Calu3 (cell line): Measurements from ENCODE around the gene LINC00632. TPM values are rescaled to one million over a fixed set of nuclear protein-coding genes. Genes with fewer than 3 reads are reported as not detected.

Experiments used
- BruUV-seq: library from RNA; stranded (reverse); fragments of 400-500 nt; replicated peaks from 2 replicates; lab custom pipeline; 2021; lab: Mats Ljungman, UMichigan
- CTCF ChIA-PET: fragments of 300-600 bp; sonication (Branson Sonifier 250); formaldehyde crosslinking; loops from one replicate; lab custom pipeline; 2022; ENCODE audit warnings: antibody characterized with exemption; lab: Charles Lee
- DNase-seq: peaks from one replicate; pipeline ENCODE4 v3.0.0; 2022
- H3K27ac Mint-ChIP-seq: one replicate; pipeline ENCODE4 v1.8.0; 2022; ENCODE audit warnings: mixed read lengths; ENCODE audit not compliant: unreplicated experiment
- H3K27me3 Mint-ChIP-seq: one replicate; pipeline ENCODE4 v1.8.0; 2022; ENCODE audit warnings: mixed read lengths; ENCODE audit not compliant: unreplicated experiment
- H3K36me3 Mint-ChIP-seq: one replicate; pipeline ENCODE4 v1.8.0; 2022; ENCODE audit warnings: mild to moderate bottlenecking, moderate library complexity, mixed read lengths; ENCODE audit not compliant: insufficient read depth, unreplicated experiment
- H3K4me1 Mint-ChIP-seq: one replicate; pipeline ENCODE4 v1.8.0; 2022; ENCODE audit warnings: mild to moderate bottlenecking, low read depth, mixed read lengths; ENCODE audit not compliant: unreplicated experiment
- H3K4me3 Mint-ChIP-seq: one replicate; pipeline ENCODE4 v1.8.0; 2022; ENCODE audit warnings: mild to moderate bottlenecking, low read depth, moderate library complexity, mixed read lengths; ENCODE audit not compliant: unreplicated experiment
- H3K9me3 Mint-ChIP-seq: one replicate; pipeline ENCODE4 v1.8.0; 2022; ENCODE audit warnings: low read depth, mixed read lengths; ENCODE audit not compliant: unreplicated experiment
- CTCF ChIP-seq: fragments of 200-600 bp; IDR thresholded peaks from one replicate; pipeline ENCODE4 v1.8.0; 2022; ENCODE audit warnings: antibody characterized with exemption; ENCODE audit not compliant: unreplicated experiment
- intact Hi-C: fragments of 100-400 bp; cut with micrococcal nuclease; formaldehyde crosslinking; loops from one replicate; pipeline ENCODE4 v1.10.0; 2022; ENCODE audit not compliant: unreplicated experiment
- total RNA-seq: library from RNA; stranded (reverse); gene quantifications from 2 replicates; pipeline ENCODE4 v1.2.3, GENCODE V29; 2022

LINC00632 gene
- total RNA-seq, 1 experiment from 2014 or later = not detected

GRCh38 chrX:140775211-140775610 is 65.7 kb downstream of the LINC00632 start:
- no peak for DNase-seq
- no peaks in the 10 kb centered on the region for H3K27me3 Mint-ChIP-seq
- TF ChIP-seq CTCF = no peak
- H3K27ac Mint-ChIP-seq = no peak overlapping the region
- H3K4me1 Mint-ChIP-seq = no peaks in the 10 kb centered on the region
- H3K4me3 Mint-ChIP-seq = no peak overlapping the region
- peaks cover 8% of the 10 kb centered on the region for H3K9me3 Mint-ChIP-seq
- H3K36me3 Mint-ChIP-seq = no peaks in the 10 kb centered on the region
- CTCF ChIA-PET = no interaction called here
- BruUV-seq = no TSS peak
- intact Hi-C loops = no loop called here

GRCh38 chrX:140776320-140776719 is 66.8 kb downstream of the LINC00632 start:
- intact Hi-C loops = no loop called here
- no peaks in the 10 kb centered on the region for H3K4me1 Mint-ChIP-seq
- no peak overlapping the region for H3K4me3 Mint-ChIP-seq
- H3K9me3 Mint-ChIP-seq = peaks cover 8% of the 10 kb centered on the region
- BruUV-seq = no TSS peak
- TF ChIP-seq CTCF = no peak
- no peak for DNase-seq
- H3K27ac Mint-ChIP-seq = no peak overlapping the region
- CTCF ChIA-PET = no interaction called here
- no peaks in the 10 kb centered on the region for H3K36me3 Mint-ChIP-seq
- H3K27me3 Mint-ChIP-seq = no peaks in the 10 kb centered on the region

GRCh38 chrX:140794642-140795041 is 85.1 kb downstream of the LINC00632 start:
- no peaks in the 10 kb centered on the region for H3K27me3 Mint-ChIP-seq
- no TSS peak for BruUV-seq
- no peaks in the 10 kb centered on the region for H3K36me3 Mint-ChIP-seq
- no peaks in the 10 kb centered on the region for H3K4me1 Mint-ChIP-seq
- intact Hi-C loops = no loop called here
- H3K27ac Mint-ChIP-seq = no peak overlapping the region
- TF ChIP-seq CTCF = no peak
- CTCF ChIA-PET = no interaction called here
- no peak overlapping the region for H3K4me3 Mint-ChIP-seq
- DNase-seq = no peak
- H3K9me3 Mint-ChIP-seq = peaks cover 6% of the 10 kb centered on the region

- Mint-ChIP-seq H3K9me3 (peaks cover 7% of the 10 kb centered on the region), H3K4me1 (no peaks in the 10 kb centered on the region), H3K27me3 (no peaks in the 10 kb centered on the region), H3K4me3 (no peak overlapping the region), H3K27ac (no peak overlapping the region), H3K36me3 (no peaks in the 10 kb centered on the region)
- BruUV-seq = no TSS peak
- CTCF ChIA-PET = no interaction called here
- no peak for TF ChIP-seq CTCF
- intact Hi-C loops = no loop called here
- no peak for DNase-seq
Observed at GRCh38 chrX:140799216-140799615, 89.7 kb downstream of the LINC00632 start.
